Measurements from ENCODE around the gene STAU1.

STAU1 gene, protein sequence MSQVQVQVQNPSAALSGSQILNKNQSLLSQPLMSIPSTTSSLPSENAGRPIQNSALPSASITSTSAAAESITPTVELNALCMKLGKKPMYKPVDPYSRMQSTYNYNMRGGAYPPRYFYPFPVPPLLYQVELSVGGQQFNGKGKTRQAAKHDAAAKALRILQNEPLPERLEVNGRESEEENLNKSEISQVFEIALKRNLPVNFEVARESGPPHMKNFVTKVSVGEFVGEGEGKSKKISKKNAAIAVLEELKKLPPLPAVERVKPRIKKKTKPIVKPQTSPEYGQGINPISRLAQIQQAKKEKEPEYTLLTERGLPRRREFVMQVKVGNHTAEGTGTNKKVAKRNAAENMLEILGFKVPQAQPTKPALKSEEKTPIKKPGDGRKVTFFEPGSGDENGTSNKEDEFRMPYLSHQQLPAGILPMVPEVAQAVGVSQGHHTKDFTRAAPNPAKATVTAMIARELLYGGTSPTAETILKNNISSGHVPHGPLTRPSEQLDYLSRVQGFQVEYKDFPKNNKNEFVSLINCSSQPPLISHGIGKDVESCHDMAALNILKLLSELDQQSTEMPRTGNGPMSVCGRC

DNA sequence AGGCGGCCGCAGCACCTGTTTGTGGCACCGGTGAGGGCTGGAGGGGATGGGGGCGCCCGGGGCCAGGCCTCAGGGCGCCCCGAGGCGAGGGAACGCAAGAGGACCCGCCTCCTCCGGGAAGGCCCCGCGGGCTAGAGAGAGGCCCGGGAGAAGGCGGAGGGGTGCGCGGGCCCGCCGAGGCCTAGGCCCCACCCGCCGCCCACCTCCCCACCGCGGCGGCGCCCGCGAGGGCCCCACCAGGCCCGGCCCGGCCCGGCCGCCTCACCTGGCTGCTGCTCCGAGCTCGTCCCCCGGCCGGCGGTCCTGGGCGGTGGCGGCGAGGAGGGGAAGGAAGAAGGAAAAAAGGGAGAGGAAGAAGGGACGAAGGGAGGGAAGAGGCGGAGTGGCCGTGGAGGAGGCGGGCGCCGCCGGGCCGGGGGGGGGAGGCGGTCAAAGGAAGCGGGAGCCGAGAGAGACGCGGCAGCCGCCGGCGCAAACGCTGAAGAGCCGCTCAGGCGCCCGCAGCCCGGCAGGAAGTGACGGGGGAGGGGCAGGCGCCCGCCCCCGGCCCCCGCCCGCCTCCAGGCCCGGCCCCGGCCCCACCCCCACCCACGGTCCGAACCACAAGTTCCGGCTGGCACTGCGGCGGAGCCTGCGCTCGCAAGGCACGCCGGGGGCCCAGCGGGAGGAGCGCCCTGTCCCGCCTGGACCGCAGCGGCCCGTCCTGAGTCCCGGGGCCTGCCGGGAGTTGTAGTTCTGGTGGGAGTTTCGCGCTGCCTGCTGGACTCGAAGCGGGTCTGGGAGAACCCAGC is at the start of gene STAU1:
Gene STAU1 (minus strand): TSS at position 484 of the 791 bp plus-strand sequence. CDS start 22,133 bp downstream, outside the sequence.
- H3K4me1 Mint-ChIP-seq = peaks cover 42% of the 10 kb centered on the region
- H3K9me3 Mint-ChIP-seq = no peaks in the 10 kb centered on the region
- ATAC-seq (peak; percentile 96), DNase-seq (peak; percentile 94)
- peak within 1 kb of the TSS; percentile 90 for H3K27ac Mint-ChIP-seq
- peak within 1 kb of the TSS; percentile 90 for H3K4me3 Mint-ChIP-seq
- peaks cover 20% of the 10 kb centered on the region for H3K36me3 Mint-ChIP-seq (ENCODE audit: low read depth)
- no peaks in the 10 kb centered on the region for H3K27me3 Mint-ChIP-seq

- Mint-ChIP-seq H3K36me3 (ENCODE audit: low read depth) (peaks cover 46% of the 10 kb centered on the region), H3K4me3 (no peak overlapping the region), H3K27me3 (no peaks in the 10 kb centered on the region), H3K27ac (peak overlapping the region; percentile 25), H3K4me1 (no peaks in the 10 kb centered on the region), H3K9me3 (no peaks in the 10 kb centered on the region)
- ATAC-seq (no peak), DNase-seq (no peak)
Measured at GRCh38 chr20:49237531-49237930, 49.4 kb upstream of the STAU1 start.

DNA sequence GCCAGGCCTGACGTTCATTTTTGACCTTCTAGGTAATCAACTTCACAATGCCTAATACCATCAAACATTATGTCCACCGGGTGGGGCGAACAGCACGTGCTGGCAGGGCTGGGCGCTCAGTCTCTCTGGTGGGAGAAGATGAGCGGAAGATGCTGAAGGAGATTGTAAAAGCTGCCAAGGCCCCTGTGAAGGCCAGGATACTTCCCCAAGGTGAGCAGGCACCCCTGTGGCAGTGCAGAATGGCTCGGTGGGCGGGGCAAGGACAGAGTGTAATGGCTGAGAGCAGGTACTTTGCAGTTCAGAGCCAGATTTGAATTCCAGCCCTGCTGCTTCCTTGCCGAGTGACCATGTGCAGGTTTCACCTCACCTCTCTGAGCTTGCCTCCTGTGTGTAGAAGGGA is 48.2 kb upstream of the STAU1 start:
- H3K9me3 Mint-ChIP-seq = no peaks in the 10 kb centered on the region
- no peak overlapping the region for H3K4me3 Mint-ChIP-seq
- ATAC-seq = no peak
- peaks cover 44% of the 10 kb centered on the region for H3K36me3 Mint-ChIP-seq (ENCODE audit: low read depth)
- no peak for DNase-seq
- H3K27me3 Mint-ChIP-seq = no peaks in the 10 kb centered on the region
- no peaks in the 10 kb centered on the region for H3K4me1 Mint-ChIP-seq
- no peak overlapping the region for H3K27ac Mint-ChIP-seq

DNA sequence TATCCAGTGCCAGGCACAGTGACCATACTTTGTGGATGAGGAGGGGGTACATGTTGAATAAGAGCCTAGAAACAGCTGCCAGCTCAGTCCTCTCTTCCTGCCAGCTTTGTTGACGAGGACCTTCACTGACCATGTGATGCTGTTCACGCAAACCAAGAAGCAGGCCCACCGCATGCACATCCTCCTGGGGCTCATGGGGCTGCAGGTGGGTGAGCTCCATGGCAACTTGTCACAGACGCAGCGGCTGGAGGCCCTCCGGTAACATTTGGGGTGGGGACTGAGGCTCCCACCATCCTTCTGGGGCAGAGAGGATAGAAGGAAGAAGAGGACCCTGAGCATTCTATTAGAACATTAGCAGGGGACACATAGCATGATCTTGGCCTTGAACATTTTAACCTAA is 46.7 kb upstream of the STAU1 start:
- Mint-ChIP-seq H3K4me3 (no peak overlapping the region), H3K27ac (no peak overlapping the region), H3K27me3 (no peaks in the 10 kb centered on the region), H3K9me3 (no peaks in the 10 kb centered on the region), H3K36me3 (ENCODE audit: low read depth) (peaks cover 46% of the 10 kb centered on the region), H3K4me1 (peaks cover 5% of the 10 kb centered on the region)
- ATAC-seq (no peak), DNase-seq (no peak)

- Mint-ChIP-seq H3K27ac (no peak overlapping the region), H3K36me3 (ENCODE audit: low read depth) (peaks cover 48% of the 10 kb centered on the region), H3K9me3 (no peaks in the 10 kb centered on the region), H3K4me3 (no peak overlapping the region), H3K27me3 (no peaks in the 10 kb centered on the region), H3K4me1 (peaks cover 5% of the 10 kb centered on the region)
- ATAC-seq (no peak), DNase-seq (no peak)
Measured at GRCh38 chr20:49233226-49233625, 45.1 kb upstream of the STAU1 start.

DNA sequence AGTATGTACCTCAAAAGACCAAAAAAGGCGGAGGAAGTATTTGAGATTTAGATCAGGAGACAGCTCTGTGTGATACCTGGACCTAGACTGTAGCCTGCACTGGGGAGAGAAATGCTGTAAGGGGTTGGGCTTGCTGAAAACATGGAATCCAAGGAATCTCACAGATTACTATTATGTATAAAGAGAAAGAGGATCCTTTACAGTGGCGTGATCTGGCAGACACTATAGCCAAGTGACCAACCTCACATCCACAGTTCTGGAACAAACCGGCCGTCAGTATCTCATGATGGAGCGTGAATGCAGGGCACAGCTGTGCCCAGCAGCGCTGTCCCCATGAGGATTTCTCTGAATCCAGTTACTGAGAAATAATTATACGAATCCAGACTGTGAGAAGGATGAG is 43.3 kb upstream of the STAU1 start:
- Mint-ChIP-seq H3K27me3 (no peaks in the 10 kb centered on the region), H3K4me1 (peaks cover 5% of the 10 kb centered on the region), H3K36me3 (ENCODE audit: low read depth) (peaks cover 48% of the 10 kb centered on the region), H3K4me3 (no peak overlapping the region), H3K27ac (no peak overlapping the region), H3K9me3 (no peaks in the 10 kb centered on the region)
- ATAC-seq = no peak
- DNase-seq = no peak

GRCh38 chr20:49230561-49231133 is 42.5 kb upstream of the STAU1 start:
- no peak for ATAC-seq
- Mint-ChIP-seq H3K36me3 (ENCODE audit: low read depth) (peaks cover 50% of the 10 kb centered on the region), H3K27me3 (no peaks in the 10 kb centered on the region), H3K9me3 (no peaks in the 10 kb centered on the region), H3K27ac (no peak overlapping the region), H3K4me1 (peaks cover 5% of the 10 kb centered on the region), H3K4me3 (no peak overlapping the region)
- no peak for DNase-seq

GRCh38 chr20:49230021-49230420 is 41.9 kb upstream of the STAU1 start:
- ATAC-seq = no peak
- DNase-seq = no peak
- no peaks in the 10 kb centered on the region for H3K27me3 Mint-ChIP-seq
- H3K36me3 Mint-ChIP-seq (ENCODE audit: low read depth) = peaks cover 55% of the 10 kb centered on the region
- H3K9me3 Mint-ChIP-seq = no peaks in the 10 kb centered on the region
- peaks cover 5% of the 10 kb centered on the region for H3K4me1 Mint-ChIP-seq
- H3K27ac Mint-ChIP-seq = no peak overlapping the region
- no peak overlapping the region for H3K4me3 Mint-ChIP-seq

GRCh38 chr20:49229381-49229780 is 41.2 kb upstream of the STAU1 start:
- no peak for ATAC-seq

DNA sequence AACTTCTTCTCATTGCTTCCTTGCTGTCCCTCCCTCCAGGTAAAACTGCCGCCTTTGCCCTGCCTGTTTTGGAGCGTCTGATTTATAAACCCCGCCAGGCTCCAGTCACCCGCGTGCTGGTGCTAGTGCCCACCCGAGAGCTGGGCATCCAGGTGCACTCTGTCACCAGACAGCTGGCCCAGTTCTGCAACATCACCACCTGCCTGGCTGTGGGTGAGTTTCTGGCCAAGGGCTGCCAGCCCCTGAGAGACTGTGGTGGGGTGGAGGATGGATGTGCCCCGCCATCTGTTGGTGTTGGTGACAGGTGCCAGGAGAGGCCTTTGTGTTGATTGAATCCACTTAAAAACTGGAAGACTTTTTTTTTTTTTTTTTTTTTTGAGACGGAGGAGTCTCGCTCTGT is 40.5 kb upstream of the STAU1 start:
- Mint-ChIP-seq H3K27me3 (no peaks in the 10 kb centered on the region), H3K27ac (no peak overlapping the region), H3K4me3 (no peak overlapping the region), H3K9me3 (no peaks in the 10 kb centered on the region), H3K36me3 (ENCODE audit: low read depth) (peaks cover 57% of the 10 kb centered on the region), H3K4me1 (peaks cover 5% of the 10 kb centered on the region)
- DNase-seq = no peak
- ATAC-seq = no peak

More at GRCh38 chr20:49229381-49229780, 41.2 kb upstream of the STAU1 start:
- peaks cover 5% of the 10 kb centered on the region for H3K4me1 Mint-ChIP-seq
- H3K9me3 Mint-ChIP-seq = no peaks in the 10 kb centered on the region
- no peak for DNase-seq
- no peak overlapping the region for H3K27ac Mint-ChIP-seq
- H3K4me3 Mint-ChIP-seq = no peak overlapping the region
- H3K27me3 Mint-ChIP-seq = no peaks in the 10 kb centered on the region
- H3K36me3 Mint-ChIP-seq (ENCODE audit: low read depth) = peaks cover 54% of the 10 kb centered on the region

DNA sequence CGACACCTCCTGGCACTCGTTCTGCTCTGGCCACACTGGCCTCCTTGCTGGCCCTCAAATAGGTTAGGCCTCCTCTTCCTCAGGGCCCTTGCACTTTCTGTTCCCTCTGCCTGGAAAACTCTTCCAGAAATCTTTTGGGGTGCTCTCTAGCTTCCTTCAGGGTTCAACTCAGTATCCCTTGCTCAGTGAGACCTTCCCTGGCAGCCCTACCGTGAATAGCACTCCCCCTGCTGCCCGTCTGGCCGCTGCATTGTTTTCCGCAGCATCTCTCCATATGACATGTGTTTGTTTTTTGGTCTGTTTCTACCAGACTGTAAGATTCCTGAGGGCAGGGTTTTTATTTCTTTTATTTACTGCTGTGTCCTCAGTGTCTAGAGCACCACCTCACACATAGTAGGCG is 37.8 kb upstream of the STAU1 start:
- no peak overlapping the region for H3K4me3 Mint-ChIP-seq
- no peak for ATAC-seq
- no peak overlapping the region for H3K27ac Mint-ChIP-seq
- peaks cover 10% of the 10 kb centered on the region for H3K4me1 Mint-ChIP-seq
- no peak for DNase-seq
- no peaks in the 10 kb centered on the region for H3K27me3 Mint-ChIP-seq
- peaks cover 64% of the 10 kb centered on the region for H3K36me3 Mint-ChIP-seq (ENCODE audit: low read depth)
- no peaks in the 10 kb centered on the region for H3K9me3 Mint-ChIP-seq

- Mint-ChIP-seq H3K4me1 (peaks cover 35% of the 10 kb centered on the region), H3K27ac (peak overlapping the region; percentile 96), H3K4me3 (peak overlapping the region; percentile 100), H3K9me3 (no peaks in the 10 kb centered on the region), H3K27me3 (peaks cover 3% of the 10 kb centered on the region), H3K36me3 (ENCODE audit: low read depth) (peaks cover 37% of the 10 kb centered on the region)
- no peak for DNase-seq
- no peak for ATAC-seq
Measured at GRCh38 chr20:49219924-49220831, 32.0 kb upstream of the STAU1 start.

DNA sequence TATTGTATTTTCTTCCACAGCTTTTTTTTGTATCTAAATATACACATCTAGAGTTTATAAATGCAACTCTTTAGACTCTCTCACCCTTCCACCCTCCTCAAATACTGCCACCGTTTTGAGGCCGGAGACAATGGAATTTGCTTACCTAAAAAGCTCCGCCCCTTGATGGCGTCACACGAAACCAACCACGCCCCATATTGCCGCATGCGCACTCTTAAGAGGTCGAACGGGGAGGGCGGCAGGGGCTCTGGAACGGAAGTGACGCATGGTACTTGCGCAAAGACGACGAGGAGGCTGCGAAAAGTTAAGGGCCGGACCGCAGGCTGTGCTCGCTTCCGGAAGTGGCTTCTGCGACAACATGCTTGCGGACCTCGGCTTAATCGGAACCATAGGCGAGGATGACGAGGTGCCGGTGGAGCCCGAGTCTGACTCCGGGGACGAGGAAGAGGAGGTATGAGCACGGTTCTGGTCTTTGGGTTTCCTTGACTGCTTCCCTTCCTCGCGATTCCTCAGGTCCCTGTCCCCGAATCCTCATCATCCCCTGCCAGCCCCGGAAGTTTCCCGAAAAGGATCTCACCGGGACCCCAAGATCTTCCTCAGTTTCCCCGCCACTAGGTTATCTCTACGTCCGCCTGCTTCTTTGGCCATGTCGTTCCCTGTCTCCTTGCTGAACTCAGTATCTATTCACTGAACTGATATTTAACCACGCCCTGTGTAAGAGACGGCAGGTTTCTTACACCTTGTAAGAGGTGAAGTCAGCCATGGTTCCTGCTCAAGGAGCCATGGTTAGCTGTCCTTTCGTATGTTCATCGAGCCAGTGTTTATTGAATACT is 31.2 kb upstream of the STAU1 start, which contains the start of gene DDX27:
Gene DDX27 (plus strand): TSS at position 326 of the 833 bp plus-strand sequence. CDS start 33 bp downstream, at position 359.
- H3K27me3 Mint-ChIP-seq = peaks cover 3% of the 10 kb centered on the region
- DNase-seq (peak; percentile 96), ATAC-seq (peak; percentile 87)
- peak within 1 kb of the TSS; percentile 100 for H3K4me3 Mint-ChIP-seq
- no peaks in the 10 kb centered on the region for H3K9me3 Mint-ChIP-seq
- H3K4me1 Mint-ChIP-seq = peaks cover 35% of the 10 kb centered on the region
- peak within 1 kb of the TSS; percentile 96 for H3K27ac Mint-ChIP-seq
- peaks cover 30% of the 10 kb centered on the region for H3K36me3 Mint-ChIP-seq (ENCODE audit: low read depth)
